Skeletal muscle satellite cell (primary cell): ENCODE data around the gene MT1HL1.

ENCODE experiments used
- H3K27me3 ChIP-seq: 2 replicates; pipeline ENCODE4 v1.7.0; 2013; ENCODE audit warnings: low read length; ENCODE audit not compliant: control insufficient read depth, insufficient read depth
- H3K36me3 ChIP-seq: 2 replicates; pipeline ENCODE4 v1.7.0; 2013; ENCODE audit warnings: mild to moderate bottlenecking, control low read depth, low read length; ENCODE audit not compliant: insufficient read depth
- H3K4me1 ChIP-seq: 2 replicates; pipeline ENCODE4 v1.7.0; 2013; ENCODE audit warnings: low read length; ENCODE audit not compliant: control insufficient read depth, insufficient read depth
- H3K4me2 ChIP-seq: 2 replicates; pipeline ENCODE4 v1.7.0; 2013; ENCODE audit warnings: mild to moderate bottlenecking, low read length
- H3K4me3 ChIP-seq: 2 replicates; pipeline ENCODE4 v1.7.0; 2013; ENCODE audit warnings: low read length
- H3K9ac ChIP-seq: 2 replicates; pipeline ENCODE4 v1.7.0; 2013; ENCODE audit warnings: mild to moderate bottlenecking, low read depth, low read length, moderate library complexity
- H3K9me3 ChIP-seq: replicated peaks from 2 replicates; pipeline ENCODE4 v1.7.0; 2013; ENCODE audit warnings: mild to moderate bottlenecking, control low read depth, low read length

The MT1HL1 gene

GRCh38 chr1:236963920-236964319 lies 40.3 kb downstream of the MT1HL1 start:
- H3K27me3 ChIP-seq, result no peaks in the 10 kb centered on the region
- no peak overlapping the region for H3K9ac ChIP-seq

DNA sequence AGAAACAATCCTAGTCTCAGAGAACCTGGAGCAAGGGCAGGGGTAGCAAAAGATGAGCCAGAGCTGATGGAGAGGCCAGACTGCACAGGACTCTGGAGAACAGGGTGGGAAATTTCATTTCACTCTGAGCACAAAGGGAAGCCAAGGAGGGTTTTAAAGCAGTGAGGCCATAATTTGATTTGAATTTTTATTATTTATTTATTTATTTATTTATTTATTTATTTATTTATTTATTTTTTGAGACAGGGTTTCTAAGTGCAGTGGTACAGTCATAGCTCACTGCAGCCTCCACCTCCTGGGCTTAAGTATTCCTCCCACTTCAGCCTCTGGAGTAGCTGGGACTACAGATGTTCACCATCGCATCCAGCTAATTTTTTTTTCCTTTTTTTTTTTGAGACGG lies 45.1 kb downstream of the MT1HL1 start:
- H3K4me3 ChIP-seq, result no peak overlapping the region
- H3K9me3 ChIP-seq, result peaks cover 2% of the 10 kb centered on the region
- no peak overlapping the region for H3K4me2 ChIP-seq
- H3K9ac ChIP-seq, result no peak overlapping the region
- H3K27me3 ChIP-seq, result no peaks in the 10 kb centered on the region
- no peaks in the 10 kb centered on the region for H3K36me3 ChIP-seq
- no peaks in the 10 kb centered on the region for H3K4me1 ChIP-seq

More at GRCh38 chr1:236963920-236964319, 40.3 kb downstream of the MT1HL1 start:
- H3K4me2 ChIP-seq, result no peak overlapping the region
- H3K4me1 ChIP-seq, result no peaks in the 10 kb centered on the region
- no peaks in the 10 kb centered on the region for H3K36me3 ChIP-seq
- no peak overlapping the region for H3K4me3 ChIP-seq
- peaks cover 5% of the 10 kb centered on the region for H3K9me3 ChIP-seq

GRCh38 chr1:236957235-236957634 lies 47.0 kb downstream of the MT1HL1 start:
- Histone ChIP-seq H3K36me3 (no peaks in the 10 kb centered on the region), H3K9ac (no peak overlapping the region), H3K9me3 (no peaks in the 10 kb centered on the region), H3K27me3 (no peaks in the 10 kb centered on the region), H3K4me2 (no peak overlapping the region), H3K4me1 (no peaks in the 10 kb centered on the region), H3K4me3 (no peak overlapping the region)
